ENCODE measurements around the gene LEPR. TPM values are rescaled to one million over a fixed set of nuclear protein-coding genes. Genes with fewer than 3 reads are reported as not detected.

LEPR gene
- total and polyA plus RNA-seq, 2 donors (not counting 3 experiments of a cell fraction or from before 2014, with no cell fraction given) = 11.1 to 18.7 TPM

GRCh38 chr1:65401612-65402011, 18.9 kb upstream of the LEPR start:
- no peaks in the 10 kb centered on the region for H3K27me3 ChIP-seq (ENCODE audit: control insufficient read depth in 2 of 2, insufficient read depth in 2 of 2, low read length in 2 of 2)
- dilution Hi-C loops (cut with MboI; ENCODE audit: extremely low pct_ligation_motif_present, low sequenced_read_pairs) (no loop called here), intact Hi-C loops (cut with micrococcal nuclease) (no loop called here)
- H3K27ac ChIP-seq (ENCODE audit: insufficient read depth, low read depth, low read length) = no peak overlapping the region
- no peak for TF ChIP-seq JUN (IDR thresholded peaks at IDR 0.05; ENCODE audit: borderline replicate concordance, insufficient read depth, insufficient read length, low read depth)
- no peak for TF ChIP-seq CTCF (IDR thresholded peaks at IDR 0.05; ENCODE audit: extremely low read depth in 1 of 2, insufficient read depth in 1 of 2, low read depth in 1 of 2, low read length in 2 of 2)
- no peak for TF ChIP-seq EZH2 (IDR thresholded peaks at IDR 0.05; ENCODE audit: borderline replicate concordance, low read depth, low read length, severe bottlenecking)
- no peak for TF ChIP-seq MAX (IDR thresholded peaks at IDR 0.05; ENCODE audit: insufficient read depth, insufficient read length)
- no peak for TF ChIP-seq POLR2AphosphoS5 (IDR thresholded peaks at IDR 0.05; ENCODE audit: insufficient read depth, low read depth, low read length)
- H4K20me1 ChIP-seq (replicated peaks; ENCODE audit: control insufficient read depth, extremely low read depth, insufficient read depth, low read length) = no peaks in the 10 kb centered on the region
- DNase-seq (ENCODE audit: low read depth, low spot score) (no peak), FAIRE-seq (no peak)
- H2AFZ ChIP-seq (ENCODE audit: low read depth, low read length) = no peak overlapping the region
- H3K9me1 ChIP-seq (replicated peaks; ENCODE audit: control insufficient read depth, extremely low read depth, insufficient read depth, low read length) = no peaks in the 10 kb centered on the region
- BruUV-seq (replicated peaks) = no TSS peak
- H3K4me2 ChIP-seq (ENCODE audit: insufficient read depth, low read length) = no peak overlapping the region
- H3K79me2 ChIP-seq (ENCODE audit: control insufficient read depth, insufficient read depth, low read length) = no peaks in the 10 kb centered on the region
- H3K4me1 ChIP-seq (ENCODE audit: control insufficient read depth, extremely low read depth, insufficient read depth, low read length) = no peaks in the 10 kb centered on the region
- no peak overlapping the region for H3K9ac ChIP-seq (replicated peaks; ENCODE audit: extremely low read depth, insufficient read depth, low read length)
- H3K4me3 ChIP-seq (replicated peaks in 1 of 3; ENCODE audit: insufficient read depth in 1 of 3, low read depth in 1 of 3, low read length in 3 of 3) = no peak overlapping the region
- ChIA-PET CTCF (interaction anchor here (1.3 kb wide), 1 partner anchor 286 kb away, joined by 3 read pairs; no protein-coding TSS in a partner anchor), POLR2A (no interaction called here)
- no peaks in the 10 kb centered on the region for H3K9me3 ChIP-seq (replicated peaks; ENCODE audit: control insufficient read depth, insufficient read depth, low read length)
- peaks cover 0 to 2% of the 10 kb centered on the region in 2 experiments for H3K36me3 ChIP-seq (ENCODE audit: control insufficient read depth in 2 of 2, extremely low read depth in 1 of 2, insufficient read depth in 2 of 2, low read length in 2 of 2)

- Histone ChIP-seq H3K9me3 (replicated peaks; ENCODE audit: control insufficient read depth, insufficient read depth, low read length) (no peaks in the 10 kb centered on the region), H3K4me2 (ENCODE audit: insufficient read depth, low read length) (no peak overlapping the region), H3K27me3 (ENCODE audit: control insufficient read depth in 2 of 2, insufficient read depth in 2 of 2, low read length in 2 of 2) (no peaks in the 10 kb centered on the region), H2AFZ (ENCODE audit: low read depth, low read length) (no peak overlapping the region), H3K9me1 (replicated peaks; ENCODE audit: control insufficient read depth, extremely low read depth, insufficient read depth, low read length) (no peaks in the 10 kb centered on the region), H3K4me1 (ENCODE audit: control insufficient read depth, extremely low read depth, insufficient read depth, low read length) (no peaks in the 10 kb centered on the region), H3K9ac (replicated peaks; ENCODE audit: extremely low read depth, insufficient read depth, low read length) (no peak overlapping the region), H3K4me3 (replicated peaks in 1 of 3; ENCODE audit: insufficient read depth in 1 of 3, low read depth in 1 of 3, low read length in 3 of 3) (no peak overlapping the region), H3K36me3 (ENCODE audit: control insufficient read depth in 2 of 2, extremely low read depth in 1 of 2, insufficient read depth in 2 of 2, low read length in 2 of 2) (peaks cover 0 to 2% of the 10 kb centered on the region in 2 experiments), H3K27ac (ENCODE audit: insufficient read depth, low read depth, low read length) (no peak overlapping the region), H3K79me2 (ENCODE audit: control insufficient read depth, insufficient read depth, low read length) (no peaks in the 10 kb centered on the region), H4K20me1 (replicated peaks; ENCODE audit: control insufficient read depth, extremely low read depth, insufficient read depth, low read length) (no peaks in the 10 kb centered on the region)
- TF ChIP-seq EZH2 (IDR thresholded peaks at IDR 0.05; ENCODE audit: borderline replicate concordance, low read depth, low read length, severe bottlenecking) (no peak), POLR2A (IDR thresholded peaks at IDR 0.05; ENCODE audit: low read depth, low read length) (no peak), FOS (IDR thresholded peaks at IDR 0.05; ENCODE audit: borderline replicate concordance, insufficient read depth, low read length) (no peak), CTCF (IDR thresholded peaks at IDR 0.05; ENCODE audit: extremely low read depth in 1 of 2, insufficient read depth in 1 of 2, low read depth in 1 of 2, low read length in 2 of 2) (no peak), MYC (IDR thresholded peaks at IDR 0.05; ENCODE audit: low read depth, low read length) (no peak), POLR2AphosphoS5 (IDR thresholded peaks at IDR 0.05; ENCODE audit: insufficient read depth, low read depth, low read length) (no peak), MAX (IDR thresholded peaks at IDR 0.05; ENCODE audit: insufficient read depth, insufficient read length) (no peak), JUN (IDR thresholded peaks at IDR 0.05; ENCODE audit: borderline replicate concordance, insufficient read depth, insufficient read length, low read depth) (no peak), GATA2 (IDR thresholded peaks at IDR 0.05; ENCODE audit: insufficient read depth, insufficient read length, low read depth, low read length) (no peak)
- intact Hi-C loops (cut with micrococcal nuclease) = no loop called here
- dilution Hi-C loops (cut with MboI; ENCODE audit: extremely low pct_ligation_motif_present, low sequenced_read_pairs) = no loop called here
- BruUV-seq (replicated peaks) = no TSS peak
- FAIRE-seq (no peak), DNase-seq (ENCODE audit: low read depth, low spot score) (no peak)
- CTCF ChIA-PET = interaction anchor here (0.6 to 0.8 kb wide), 2 partner anchors 11 to 44 kb away, joined by 3 read pairs; no protein-coding TSS in a partner anchor
- POLR2A ChIA-PET = no interaction called here
Observed at GRCh38 chr1:65404941-65405340, 15.5 kb upstream of the LEPR start.
